Endothelial cell (in vitro differentiated cells): ENCODE results near the gene IDI1. TPM values are rescaled to one million over a fixed set of nuclear protein-coding genes. Genes with fewer than 3 reads are reported as not detected.
A peak's percentile ranks its signal among the peaks of the same experiment; 100 is the strongest.
"Not testable (repeated sequence)": the region's sequence is repeated elsewhere in the genome, so short reads cannot be mapped to it uniquely, and the experiment has no call there.

Experiments used
- DNase-seq: peaks from one replicate; pipeline ENCODE4 v3.0.0; 2021; ENCODE audit warnings: low spot score
- H3K27ac Mint-ChIP-seq: one replicate; pipeline ENCODE4 v1.8.0; 2021; ENCODE audit warnings: mixed read lengths, inconsistent platforms; ENCODE audit not compliant: unreplicated experiment
- H3K27me3 Mint-ChIP-seq: one replicate; pipeline ENCODE4 v1.8.0; 2021; ENCODE audit warnings: mild to moderate bottlenecking, moderate library complexity, mixed read lengths, inconsistent platforms; ENCODE audit not compliant: unreplicated experiment
- H3K36me3 Mint-ChIP-seq: one replicate; pipeline ENCODE4 v1.8.0; 2021; ENCODE audit warnings: mild to moderate bottlenecking, low read depth, mixed read lengths, inconsistent platforms; ENCODE audit not compliant: unreplicated experiment
- H3K4me1 Mint-ChIP-seq: one replicate; pipeline ENCODE4 v1.8.0; 2021; ENCODE audit warnings: mild to moderate bottlenecking, mixed read lengths, inconsistent platforms; ENCODE audit not compliant: unreplicated experiment
- H3K4me3 Mint-ChIP-seq: one replicate; pipeline ENCODE4 v1.8.0; 2021; ENCODE audit warnings: mild to moderate bottlenecking, mixed read lengths, inconsistent platforms; ENCODE audit not compliant: unreplicated experiment
- H3K9me3 Mint-ChIP-seq: one replicate; pipeline ENCODE4 v1.8.0; 2021; ENCODE audit warnings: mixed read lengths, inconsistent platforms; ENCODE audit not compliant: unreplicated experiment
- total RNA-seq: library from RNA; stranded (reverse); fragmentation: NEBNext Ultra II Directional; extraction: Animal tissue kit (Norgen Biotek cat#: 25700); gene quantifications from one replicate; pipeline ENCODE4 v1.2.1, GENCODE V29; 2021; ENCODE audit not compliant: unreplicated experiment
- TF ChIP-seq, protein P1 (sequence below): fragments of 200-600 bp; sonication (generic); IDR thresholded peaks from one replicate; pipeline ENCODE4 v1.5.0; 2021; ENCODE audit warnings: antibody characterized with exemption; ENCODE audit not compliant: unreplicated experiment

Gene IDI1
- total RNA-seq, 1 donor from 2014 or later, result 52.7 TPM

DNA sequence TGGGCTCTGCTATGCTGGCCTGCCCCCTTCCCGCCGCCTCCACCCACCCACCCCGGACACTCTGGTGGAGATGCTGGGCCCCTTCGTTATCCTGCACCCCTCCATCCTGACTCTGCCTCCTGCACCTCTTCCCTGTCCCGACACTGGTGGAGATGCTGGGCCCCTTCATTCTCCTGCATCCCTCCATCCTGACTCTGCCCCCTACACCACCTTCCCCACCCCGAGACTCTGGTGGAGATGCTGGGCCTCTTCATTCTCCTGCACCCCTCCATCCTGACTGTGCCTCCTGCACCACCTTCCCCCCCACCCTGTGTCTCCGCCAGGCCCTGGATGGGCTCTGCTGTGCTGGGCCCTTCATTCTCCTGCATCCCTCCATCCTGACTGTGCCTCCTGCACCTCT lies 38.2 kb downstream of the IDI1 start:
- Mint-ChIP-seq H3K27me3 (no peaks in the 10 kb centered on the region), H3K36me3 (peaks cover 69% of the 10 kb centered on the region), H3K4me3 (no peak overlapping the region), H3K27ac (no peak overlapping the region), H3K4me1 (peaks cover 8% of the 10 kb centered on the region), H3K9me3 (no peaks in the 10 kb centered on the region)
- TF ChIP-seq, protein P1, sequence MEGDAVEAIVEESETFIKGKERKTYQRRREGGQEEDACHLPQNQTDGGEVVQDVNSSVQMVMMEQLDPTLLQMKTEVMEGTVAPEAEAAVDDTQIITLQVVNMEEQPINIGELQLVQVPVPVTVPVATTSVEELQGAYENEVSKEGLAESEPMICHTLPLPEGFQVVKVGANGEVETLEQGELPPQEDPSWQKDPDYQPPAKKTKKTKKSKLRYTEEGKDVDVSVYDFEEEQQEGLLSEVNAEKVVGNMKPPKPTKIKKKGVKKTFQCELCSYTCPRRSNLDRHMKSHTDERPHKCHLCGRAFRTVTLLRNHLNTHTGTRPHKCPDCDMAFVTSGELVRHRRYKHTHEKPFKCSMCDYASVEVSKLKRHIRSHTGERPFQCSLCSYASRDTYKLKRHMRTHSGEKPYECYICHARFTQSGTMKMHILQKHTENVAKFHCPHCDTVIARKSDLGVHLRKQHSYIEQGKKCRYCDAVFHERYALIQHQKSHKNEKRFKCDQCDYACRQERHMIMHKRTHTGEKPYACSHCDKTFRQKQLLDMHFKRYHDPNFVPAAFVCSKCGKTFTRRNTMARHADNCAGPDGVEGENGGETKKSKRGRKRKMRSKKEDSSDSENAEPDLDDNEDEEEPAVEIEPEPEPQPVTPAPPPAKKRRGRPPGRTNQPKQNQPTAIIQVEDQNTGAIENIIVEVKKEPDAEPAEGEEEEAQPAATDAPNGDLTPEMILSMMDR, result no peak
- DNase-seq, result no peak

DNA sequence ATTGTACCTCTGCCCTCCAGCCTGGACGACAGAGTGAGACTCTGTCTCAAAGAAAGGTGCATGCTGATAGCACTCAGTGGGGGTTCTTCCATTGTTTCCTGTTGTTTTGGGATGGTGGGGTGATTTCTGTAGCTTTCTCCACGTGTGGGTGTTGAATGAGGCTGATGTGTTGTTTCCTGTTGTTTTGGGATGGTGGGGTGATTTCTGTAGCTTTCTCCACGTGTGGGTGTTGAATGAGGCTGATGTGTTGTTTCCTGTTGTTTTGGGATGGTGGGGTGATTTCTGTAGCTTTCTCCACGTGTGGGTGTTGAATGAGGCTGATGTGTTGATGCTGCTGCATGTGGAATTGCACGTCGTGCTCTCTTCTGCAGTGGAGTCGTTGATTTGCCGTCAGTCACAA lies 39.0 kb downstream of the IDI1 start:
- not testable (repeated sequence) for DNase-seq, H3K4me3 Mint-ChIP-seq, H3K4me1 Mint-ChIP-seq, H3K27me3 Mint-ChIP-seq, H3K27ac Mint-ChIP-seq, H3K9me3 Mint-ChIP-seq
- peaks cover 74% of the 10 kb centered on the region for H3K36me3 Mint-ChIP-seq

DNA sequence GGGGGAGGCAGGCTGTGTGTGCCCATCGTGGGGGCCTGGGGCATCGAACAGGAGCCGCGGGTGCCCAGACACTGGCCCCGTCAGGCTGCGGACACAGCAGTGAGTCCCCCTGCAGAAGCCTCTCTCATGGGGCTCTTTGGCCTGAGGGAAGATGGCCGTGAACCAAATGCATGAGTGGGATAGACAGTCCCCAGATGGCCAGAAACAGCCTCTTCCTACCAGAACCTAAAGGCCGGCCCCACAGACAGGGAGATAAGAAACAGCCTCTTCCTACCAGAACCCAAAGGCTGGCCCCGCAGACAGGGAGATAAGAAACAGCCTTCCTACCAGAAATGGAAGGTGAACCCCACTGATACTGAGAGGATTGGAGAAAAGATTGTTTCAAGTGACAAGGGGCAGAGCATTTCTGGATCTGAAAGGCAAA lies 39.8 kb downstream of the IDI1 start:
- DNase-seq, result no peak
- TF ChIP-seq, protein P1, result no peak
- Mint-ChIP-seq H3K27ac (peak overlapping the region; percentile 23), H3K36me3 (peaks cover 68% of the 10 kb centered on the region), H3K27me3 (no peaks in the 10 kb centered on the region), H3K9me3 (no peaks in the 10 kb centered on the region), H3K4me1 (peaks cover 8% of the 10 kb centered on the region), H3K4me3 (peak overlapping the region; percentile 40)

DNA sequence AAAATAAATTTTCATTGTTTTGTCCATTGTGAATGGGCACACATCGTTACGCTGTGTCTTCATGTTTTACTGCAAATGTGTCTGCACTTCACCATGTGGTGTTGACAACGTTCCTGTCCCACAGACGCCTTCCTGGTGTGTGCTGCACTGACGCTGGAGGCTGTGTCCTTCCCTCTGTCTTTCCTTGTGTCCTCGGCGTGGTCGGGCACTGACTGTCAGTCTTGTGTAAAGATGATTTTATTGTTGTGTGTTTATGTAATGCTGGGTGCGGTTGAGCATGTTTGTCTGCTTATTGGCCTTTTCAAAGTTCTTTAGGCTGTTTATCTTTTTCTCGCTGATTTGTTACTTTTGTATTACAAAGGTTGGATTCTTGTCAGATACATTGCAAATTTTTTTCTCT lies 41.3 kb downstream of the IDI1 start:
- Mint-ChIP-seq H3K36me3 (peaks cover 68% of the 10 kb centered on the region), H3K27ac (peak overlapping the region; percentile 66)

DNA sequence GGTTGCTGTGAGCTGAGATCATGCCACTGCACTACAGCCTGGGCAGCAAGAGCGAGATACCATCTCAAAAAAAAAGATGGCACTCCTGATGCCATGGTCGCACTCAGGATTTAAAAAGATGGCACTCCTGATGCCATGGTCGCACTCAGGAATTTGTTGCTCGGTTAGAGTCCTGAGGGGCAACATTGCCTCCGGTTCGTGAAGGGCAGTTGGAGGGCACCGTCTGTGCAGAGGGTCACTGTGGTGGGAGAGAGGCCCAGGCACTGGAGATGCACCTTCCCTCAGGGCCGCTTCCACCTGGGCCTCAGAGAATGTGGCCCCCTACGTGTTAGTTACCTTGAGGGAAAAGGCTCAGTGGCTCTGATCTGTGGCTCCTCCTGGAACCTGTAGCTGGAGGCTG lies 42.3 kb downstream of the IDI1 start:
- Mint-ChIP-seq H3K9me3 (no peaks in the 10 kb centered on the region), H3K27me3 (no peaks in the 10 kb centered on the region), H3K27ac (no peak overlapping the region), H3K4me1 (peaks cover 8% of the 10 kb centered on the region), H3K4me3 (no peak overlapping the region), H3K36me3 (peaks cover 67% of the 10 kb centered on the region)
- no peak for DNase-seq
- TF ChIP-seq, protein P1, result no peak

More for the DNA sequence above, 41.3 kb downstream of the IDI1 start:
- DNase-seq, result no peak
- no peaks in the 10 kb centered on the region for H3K27me3 Mint-ChIP-seq
- peak overlapping the region; percentile 56 for H3K4me3 Mint-ChIP-seq
- H3K9me3 Mint-ChIP-seq, result no peaks in the 10 kb centered on the region
- H3K4me1 Mint-ChIP-seq, result peaks cover 8% of the 10 kb centered on the region
- TF ChIP-seq, protein P1, result no peak
